BE2C (cell line): ENCODE results near the gene CLOCK.

ENCODE experiments used
- DNase-seq: peaks from one replicate; pipeline ENCODE4 v3.0.0-alpha.2; 2020
- H3K27me3 ChIP-seq: fragments of 250-450 bp; sonication (Bioruptor Pico); 2 replicates; pipeline ENCODE4 v1.5.1; 2020; ENCODE audit warnings: mild to moderate bottlenecking
- H3K36me3 ChIP-seq: fragments of 250-450 bp; sonication (Bioruptor Pico); 2 replicates; pipeline ENCODE4 v1.5.1; 2020; ENCODE audit warnings: mild to moderate bottlenecking
- H3K4me1 ChIP-seq: fragments of 250-450 bp; sonication (Bioruptor Pico); 2 replicates; pipeline ENCODE4 v1.5.1; 2020
- H3K4me3 ChIP-seq: 2 replicates; pipeline ENCODE4 v1.5.1; 2011; ENCODE audit warnings: low read depth, low read length
- H3K9me3 ChIP-seq: fragments of 250-450 bp; sonication (Bioruptor Pico); 2 replicates; pipeline ENCODE4 v1.5.1; 2020
- CTCF ChIP-seq: IDR thresholded peaks from 2 replicates; pipeline ENCODE4 v1.5.1; 2012; ENCODE audit warnings: mild to moderate bottlenecking, low read depth, low read length

Gene CLOCK

GRCh38 chr4:55458611-55459010, 88.1 kb downstream of the CLOCK start:
- H3K9me3 ChIP-seq: no peaks in the 10 kb centered on the region
- H3K27me3 ChIP-seq: no peaks in the 10 kb centered on the region
- no peak for DNase-seq
- H3K4me3 ChIP-seq: no peak overlapping the region
- H3K36me3 ChIP-seq: peaks cover 4% of the 10 kb centered on the region; the same call in 1 of the 2 replicates
- TF ChIP-seq CTCF: no peak
- H3K4me1 ChIP-seq: no peaks in the 10 kb centered on the region

GRCh38 chr4:55458164-55458563, 88.5 kb downstream of the CLOCK start:
- Histone ChIP-seq H3K36me3 (peaks cover 4% of the 10 kb centered on the region; the same call in 1 of the 2 replicates), H3K27me3 (no peaks in the 10 kb centered on the region), H3K4me1 (no peaks in the 10 kb centered on the region), H3K9me3 (no peaks in the 10 kb centered on the region), H3K4me3 (no peak overlapping the region)
- no peak for DNase-seq
- no peak for TF ChIP-seq CTCF

GRCh38 chr4:55450566-55450965, 96.1 kb downstream of the CLOCK start:
- Histone ChIP-seq H3K9me3 (no peaks in the 10 kb centered on the region), H3K27me3 (no peaks in the 10 kb centered on the region), H3K4me1 (no peaks in the 10 kb centered on the region), H3K36me3 (peaks cover 12% of the 10 kb centered on the region), H3K4me3 (no peak overlapping the region)
- no peak for TF ChIP-seq CTCF
- no peak for DNase-seq

GRCh38 chr4:55447831-55448230, 98.9 kb downstream of the CLOCK start:
- no peaks in the 10 kb centered on the region for H3K4me1 ChIP-seq
- no peak for DNase-seq
- H3K36me3 ChIP-seq: peaks cover 14% of the 10 kb centered on the region
- H3K27me3 ChIP-seq: no peaks in the 10 kb centered on the region
- H3K9me3 ChIP-seq: no peaks in the 10 kb centered on the region
- H3K4me3 ChIP-seq: no peak overlapping the region
- no peak for TF ChIP-seq CTCF

- peaks cover 16% of the 10 kb centered on the region for H3K36me3 ChIP-seq
- H3K9me3 ChIP-seq: no peaks in the 10 kb centered on the region
- no peak overlapping the region for H3K4me3 ChIP-seq
- H3K4me1 ChIP-seq: no peaks in the 10 kb centered on the region
- TF ChIP-seq CTCF: no peak
- no peak for DNase-seq
- no peaks in the 10 kb centered on the region for H3K27me3 ChIP-seq
Observed at GRCh38 chr4:55447108-55447708, 99.5 kb downstream of the CLOCK start.

- TF ChIP-seq CTCF: no peak
- peaks cover 15% of the 10 kb centered on the region for H3K36me3 ChIP-seq
- no peaks in the 10 kb centered on the region for H3K4me1 ChIP-seq
- H3K9me3 ChIP-seq: no peaks in the 10 kb centered on the region
- H3K4me3 ChIP-seq: no peak overlapping the region
- no peaks in the 10 kb centered on the region for H3K27me3 ChIP-seq
- no peak for DNase-seq
Observed at GRCh38 chr4:55446578-55446922, 100.2 kb downstream of the CLOCK start.
